GM12873 (cell line): ENCODE results near the gene PADI2.

Source experiments
- CTCF ChIP-seq: IDR thresholded peaks from 2 replicates; pipeline ENCODE4 v1.5.1; 2012; ENCODE audit warnings: low read depth, mild to moderate bottlenecking, moderate library complexity, low read length, control low read depth; ENCODE audit not compliant: insufficient read depth; ENCODE audit errors: missing control alignments

The PADI2 gene

GRCh38 chr1:17070163-17070525 is 49.1 kb downstream of the PADI2 start:
- TF ChIP-seq CTCF, result no peak

GRCh38 chr1:17069452-17070162 is 49.6 kb downstream of the PADI2 start:
- no peak for TF ChIP-seq CTCF

- no peak for TF ChIP-seq CTCF
Measured at GRCh38 chr1:17068789-17069188, 50.5 kb downstream of the PADI2 start.

GRCh38 chr1:17067465-17068240 is 51.6 kb downstream of the PADI2 start:
- no peak for TF ChIP-seq CTCF

GRCh38 chr1:17067069-17067426 is 52.2 kb downstream of the PADI2 start:
- TF ChIP-seq CTCF, result no peak

GRCh38 chr1:17066361-17067068 is 52.7 kb downstream of the PADI2 start:
- no peak for TF ChIP-seq CTCF

GRCh38 chr1:17065666-17066065 is 53.6 kb downstream of the PADI2 start:
- TF ChIP-seq CTCF, result no peak
